ENCODE measurements around the gene EGLN1. TPM values are rescaled to one million over a fixed set of nuclear protein-coding genes. Genes with fewer than 3 reads are reported as not detected.
"Not testable (repeated sequence)": the region's sequence is repeated elsewhere in the genome, so short reads cannot be mapped to it uniquely, and the experiment has no call there.

EGLN1 gene
- total RNA-seq, 1 donor from 2014 or later = 26.3 TPM

DNA sequence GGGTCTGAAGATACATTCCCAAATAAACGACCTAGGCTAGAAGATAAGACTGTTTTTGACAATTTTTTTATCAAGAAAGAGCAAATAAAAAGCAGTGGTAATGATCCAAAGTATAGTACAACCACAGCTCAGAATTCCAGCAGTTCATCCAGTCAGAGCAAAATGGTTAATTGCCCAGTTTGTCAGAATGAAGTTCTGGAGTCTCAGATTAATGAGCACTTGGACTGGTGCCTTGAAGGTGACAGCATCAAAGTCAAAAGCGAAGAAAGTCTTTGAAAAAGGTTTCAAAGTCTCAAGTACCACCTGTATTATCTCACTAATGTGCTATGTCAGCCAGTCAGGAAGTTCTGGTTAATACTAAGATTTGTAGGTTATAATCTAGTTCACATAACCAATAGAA, 69.0 kb downstream of the EGLN1 start:
- TF ChIP-seq POLR2A (IDR thresholded peaks at IDR 0.05) = no peak
- TF ChIP-seq POLR2AphosphoS5 (IDR thresholded peaks at IDR 0.05; ENCODE audit: insufficient read depth in 1 of 2, low read depth in 1 of 2) = no peak
- TF ChIP-seq, protein P1, sequence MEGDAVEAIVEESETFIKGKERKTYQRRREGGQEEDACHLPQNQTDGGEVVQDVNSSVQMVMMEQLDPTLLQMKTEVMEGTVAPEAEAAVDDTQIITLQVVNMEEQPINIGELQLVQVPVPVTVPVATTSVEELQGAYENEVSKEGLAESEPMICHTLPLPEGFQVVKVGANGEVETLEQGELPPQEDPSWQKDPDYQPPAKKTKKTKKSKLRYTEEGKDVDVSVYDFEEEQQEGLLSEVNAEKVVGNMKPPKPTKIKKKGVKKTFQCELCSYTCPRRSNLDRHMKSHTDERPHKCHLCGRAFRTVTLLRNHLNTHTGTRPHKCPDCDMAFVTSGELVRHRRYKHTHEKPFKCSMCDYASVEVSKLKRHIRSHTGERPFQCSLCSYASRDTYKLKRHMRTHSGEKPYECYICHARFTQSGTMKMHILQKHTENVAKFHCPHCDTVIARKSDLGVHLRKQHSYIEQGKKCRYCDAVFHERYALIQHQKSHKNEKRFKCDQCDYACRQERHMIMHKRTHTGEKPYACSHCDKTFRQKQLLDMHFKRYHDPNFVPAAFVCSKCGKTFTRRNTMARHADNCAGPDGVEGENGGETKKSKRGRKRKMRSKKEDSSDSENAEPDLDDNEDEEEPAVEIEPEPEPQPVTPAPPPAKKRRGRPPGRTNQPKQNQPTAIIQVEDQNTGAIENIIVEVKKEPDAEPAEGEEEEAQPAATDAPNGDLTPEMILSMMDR (IDR thresholded peaks at IDR 0.05) = no peak
- Histone ChIP-seq H3K9me3 (no peaks in the 10 kb centered on the region), H3K36me3 (peaks cover 0 to 28% of the 10 kb centered on the region in 2 donors), H3K27me3 (no peaks in the 10 kb centered on the region), H3K4me3 (no peak overlapping the region), H3K4me1 (peaks cover 3% of the 10 kb centered on the region), H3K27ac (no peak overlapping the region)
- DNase-seq (ENCODE audit: extremely low spot score in 2 of 2) = no peak
- intact Hi-C loops (cut with DNase I) = loop anchor here (10.0 kb wide), 1 partner anchor 72 kb away; the partner anchor contains the start of gene EGLN1

GRCh38 chr1:231351816-231352215, 70.3 kb downstream of the EGLN1 start:
- Histone ChIP-seq H3K27ac (no peak overlapping the region), H3K27me3 (no peaks in the 10 kb centered on the region), H3K4me3 (no peak overlapping the region), H3K9me3 (no peaks in the 10 kb centered on the region), H3K4me1 (no peaks in the 10 kb centered on the region), H3K36me3 (peaks cover 0 to 32% of the 10 kb centered on the region in 2 donors)
- no peak for DNase-seq (ENCODE audit: extremely low spot score in 2 of 2)
- no peak for TF ChIP-seq POLR2A (IDR thresholded peaks at IDR 0.05)
- TF ChIP-seq, protein P1 (IDR thresholded peaks at IDR 0.05) = no peak
- no peak for TF ChIP-seq POLR2AphosphoS5 (IDR thresholded peaks at IDR 0.05; ENCODE audit: insufficient read depth in 1 of 2, low read depth in 1 of 2)
- intact Hi-C loops (cut with DNase I) = loop anchor here (10.0 kb wide), 1 partner anchor 73 kb away; the partner anchor contains the start of gene EGLN1

- peaks cover 0 to 29% of the 10 kb centered on the region in 2 donors for H3K36me3 ChIP-seq
- intact Hi-C loops (cut with DNase I) = loop anchor here (5.0 kb wide), 2 partner anchors 253 to 547 kb away; no protein-coding TSS in a partner anchor
- DNase-seq (ENCODE audit: extremely low spot score in 2 of 2) = not testable (repeated sequence)
Observed at GRCh38 chr1:231348856-231349255, 73.2 kb downstream of the EGLN1 start.

DNA sequence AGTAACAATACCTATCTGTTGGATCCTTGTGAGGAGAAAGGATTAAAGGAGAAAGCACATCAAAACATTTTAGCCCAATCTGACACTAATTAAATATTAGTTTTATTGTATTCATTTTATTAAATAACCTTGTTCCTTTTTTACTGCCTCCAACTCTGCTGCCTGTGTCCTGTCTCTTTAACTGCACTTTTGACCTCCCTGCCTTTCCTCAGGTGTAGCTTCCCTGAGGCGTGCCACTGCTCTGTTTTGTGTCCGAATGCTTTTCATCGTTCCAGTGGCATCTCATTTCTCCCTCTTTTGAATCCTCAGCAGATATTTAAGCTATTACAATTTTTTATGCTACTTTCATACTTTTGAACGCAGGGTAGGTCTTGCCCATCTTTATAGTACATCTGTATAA, 73.6 kb downstream of the EGLN1 start:
- Histone ChIP-seq H3K27ac (no peak overlapping the region), H3K4me3 (no peak overlapping the region), H3K27me3 (no peaks in the 10 kb centered on the region), H3K36me3 (peaks cover 0 to 29% of the 10 kb centered on the region in 2 donors), H3K4me1 (no peaks in the 10 kb centered on the region), H3K9me3 (no peaks in the 10 kb centered on the region)
- intact Hi-C loops (cut with DNase I) = loop anchor here (5.0 kb wide), 2 partner anchors 254 to 546 kb away; no protein-coding TSS in a partner anchor
- TF ChIP-seq POLR2AphosphoS5 (IDR thresholded peaks at IDR 0.05; ENCODE audit: insufficient read depth in 1 of 2, low read depth in 1 of 2) (no peak), POLR2A (IDR thresholded peaks at IDR 0.05) (no peak)
- TF ChIP-seq, protein P1 (IDR thresholded peaks at IDR 0.05) = no peak
- no peak for DNase-seq (ENCODE audit: extremely low spot score in 2 of 2)

More at GRCh38 chr1:231348856-231349255, 73.2 kb downstream of the EGLN1 start:
- not testable (repeated sequence) for H3K4me1 ChIP-seq, H3K27me3 ChIP-seq, H3K4me3 ChIP-seq, H3K9me3 ChIP-seq, H3K27ac ChIP-seq

DNA sequence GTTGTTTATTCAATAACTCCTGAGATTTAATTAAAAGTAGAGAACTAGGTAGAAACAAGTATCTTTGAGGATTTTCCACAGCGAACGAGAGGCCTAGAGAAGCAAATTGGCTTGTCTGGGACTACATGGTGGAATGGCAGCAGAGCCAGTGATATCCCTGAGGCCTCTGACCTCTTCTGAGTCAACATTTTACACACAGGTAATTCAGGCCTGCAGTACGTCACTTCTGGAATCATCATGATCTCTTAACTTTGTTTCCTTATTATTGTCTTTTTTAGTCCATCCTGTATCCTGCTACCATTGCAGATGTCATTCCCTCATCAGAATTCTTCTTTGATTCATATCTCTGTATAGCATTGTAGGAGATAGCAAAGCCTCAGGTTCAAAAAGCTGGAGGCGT, 74.1 kb downstream of the EGLN1 start:
- H3K4me1 ChIP-seq = no peaks in the 10 kb centered on the region
- H3K9me3 ChIP-seq = no peaks in the 10 kb centered on the region
- no peak overlapping the region for H3K27ac ChIP-seq
- TF ChIP-seq POLR2A (IDR thresholded peaks at IDR 0.05) (no peak), POLR2AphosphoS5 (IDR thresholded peaks at IDR 0.05; ENCODE audit: insufficient read depth in 1 of 2, low read depth in 1 of 2) (no peak)
- TF ChIP-seq, protein P1 (IDR thresholded peaks at IDR 0.05) = no peak
- DNase-seq (ENCODE audit: extremely low spot score in 2 of 2) = no peak
- H3K4me3 ChIP-seq = no peak overlapping the region
- no peaks in the 10 kb centered on the region for H3K27me3 ChIP-seq
- intact Hi-C loops (cut with DNase I) = loop anchor here (5.0 kb wide), 2 partner anchors 254 to 546 kb away; no protein-coding TSS in a partner anchor
- peaks cover 0 to 26% of the 10 kb centered on the region in 2 donors for H3K36me3 ChIP-seq
